IMR-90 (cell line): Measurements from ENCODE around the gene SUPT3H. TPM values are rescaled to one million over a fixed set of nuclear protein-coding genes. Genes with fewer than 3 reads are reported as not detected.

ENCODE experiments used
- ATAC-seq: fragments of 200-7000 bp; cut with Tn5 transposase; 2 replicates; pipeline ENCODE4 v1.9.1; 2020; ENCODE audit warnings: low read depth, mild to moderate bottlenecking, moderate library complexity
- BruUV-seq: library from RNA; stranded (reverse); fragments of 400-500 nt; replicated peaks from 2 replicates; lab custom pipeline; 2021; lab: Mats Ljungman, UMichigan
- CTCF ChIA-PET: fragments of 300-600 bp; formaldehyde crosslinking; extraction: SDS; loops from one replicate; lab custom pipeline; 2021; ENCODE audit warnings: antibody characterized with exemption; lab: Yijun Ruan, JAX
- POLR2A ChIA-PET: fragments of 300-600 bp; sonication (Branson Sonifier 250); formaldehyde crosslinking; loops from one replicate; lab custom pipeline; 2022; ENCODE audit warnings: antibody characterized with exemption; ENCODE audit not compliant: unreplicated experiment; lab: Charles Lee
- DNase-seq: peaks from one replicate; pipeline ENCODE4 v3.0.0; 2013
- H2AFZ ChIP-seq: replicated peaks from 2 replicates; pipeline ENCODE3; 2013; ENCODE audit warnings: low read length, mild to moderate bottlenecking; ENCODE audit not compliant: poor library complexity
- H2AK5ac ChIP-seq: 2 replicates; pipeline ENCODE4 v1.6.1; 2013; ENCODE audit warnings: low read depth, low read length, inconsistent platforms
- H2AK9ac ChIP-seq: replicated peaks from 2 replicates; pipeline ENCODE3; 2013; ENCODE audit warnings: mild to moderate bottlenecking, low read depth, low read length, moderate library complexity; ENCODE audit not compliant: poor library complexity
- H2BK120ac ChIP-seq: 2 replicates; pipeline ENCODE4 v1.6.1; 2013; ENCODE audit warnings: low read depth, low read length, inconsistent platforms
- H2BK15ac ChIP-seq: 3 replicates; pipeline ENCODE4 v1.6.1; 2013; ENCODE audit warnings: low read depth, low read length, inconsistent platforms
- H2BK20ac ChIP-seq: 2 replicates; pipeline ENCODE4 v1.6.1; 2013; ENCODE audit warnings: low read depth, mild to moderate bottlenecking, inconsistent platforms, low read length, moderate library complexity
- H2BK5ac ChIP-seq: 2 replicates; pipeline ENCODE4 v1.6.1; 2013; ENCODE audit warnings: mild to moderate bottlenecking, low read depth, low read length, inconsistent platforms; ENCODE audit not compliant: poor library complexity, severe bottlenecking
- H3K14ac ChIP-seq: replicated peaks from 2 replicates; pipeline ENCODE4 v1.6.1; 2013; ENCODE audit warnings: low read depth, low read length, inconsistent platforms
- H3K18ac ChIP-seq: 2 replicates; pipeline ENCODE4 v1.6.1; 2013; ENCODE audit warnings: low read depth, low read length, control low read depth
- H3K23ac ChIP-seq: 2 replicates; pipeline ENCODE4 v1.6.1; 2013; ENCODE audit warnings: low read depth, low read length, inconsistent platforms
- H3K27ac ChIP-seq: 2 replicates; pipeline ENCODE4 v1.5.1; 2013; ENCODE audit warnings: mild to moderate bottlenecking, control low read depth, low read length; ENCODE audit not compliant: insufficient read depth
- H3K27me3 ChIP-seq: 2 replicates; pipeline ENCODE4 v1.6.1; 2013; ENCODE audit warnings: low read length; ENCODE audit not compliant: control insufficient read depth, insufficient read depth
- H3K36me3 ChIP-seq: 2 replicates; pipeline ENCODE4 v1.6.1; 2013; ENCODE audit warnings: low read length, mixed read lengths; ENCODE audit not compliant: control insufficient read depth, insufficient read depth
- H3K4ac ChIP-seq: 2 replicates; pipeline ENCODE4 v1.6.1; 2013; ENCODE audit warnings: low read depth, low read length, inconsistent platforms
- H3K4me1 ChIP-seq: 2 replicates; pipeline ENCODE4 v1.6.1; 2013; ENCODE audit warnings: low read length, mixed read lengths; ENCODE audit not compliant: control insufficient read depth, insufficient read depth
- H3K4me2 ChIP-seq: 2 replicates; pipeline ENCODE4 v1.6.1; 2013; ENCODE audit warnings: low read depth, mild to moderate bottlenecking, control low read depth, low read length, moderate library complexity
- H3K4me3 ChIP-seq: 2 replicates; pipeline ENCODE4 v1.5.1; 2013; ENCODE audit warnings: low read depth, mild to moderate bottlenecking, control low read depth, low read length, moderate library complexity; ENCODE audit not compliant: insufficient read depth
- H3K56ac ChIP-seq: 2 replicates; pipeline ENCODE4 v1.6.1; 2013; ENCODE audit warnings: low read length, inconsistent platforms; ENCODE audit not compliant: insufficient read depth; ENCODE audit errors: extremely low read depth
- H3K79me1 ChIP-seq, 2 experiments: 2 replicates each; pipeline ENCODE4 v1.6.1; 2013; ENCODE audit warnings: low read length in 2 of 2, inconsistent platforms in 1 of 2, low read depth in 1 of 2
- H3K9ac ChIP-seq: 2 replicates; pipeline ENCODE4 v1.6.1; 2013; ENCODE audit warnings: low read depth, low read length, control low read depth
- H3K9me1 ChIP-seq: 2 replicates; pipeline ENCODE4 v1.6.1; 2013; ENCODE audit warnings: low read length, inconsistent platforms; ENCODE audit not compliant: insufficient read depth
- H3K9me3 ChIP-seq: 2 replicates; pipeline ENCODE4 v1.6.1; 2013; ENCODE audit warnings: low read length; ENCODE audit not compliant: control insufficient read depth, insufficient read depth
- H4K20me1 ChIP-seq: 2 replicates; pipeline ENCODE4 v1.6.1; 2013; ENCODE audit warnings: low read length, inconsistent platforms; ENCODE audit not compliant: insufficient read depth
- H4K5ac ChIP-seq: 2 replicates; pipeline ENCODE4 v1.6.1; 2013; ENCODE audit warnings: mild to moderate bottlenecking, low read depth, low read length, control low read depth
- H4K8ac ChIP-seq, 2 experiments: 2 replicates each; pipeline ENCODE4 v1.6.1; 2013; ENCODE audit warnings: low read depth in 2 of 2, low read length in 2 of 2, control low read depth in 1 of 2, inconsistent platforms in 1 of 2
- H4K91ac ChIP-seq: 2 replicates; pipeline ENCODE4 v1.6.1; 2013; ENCODE audit warnings: low read depth, low read length, inconsistent platforms; ENCODE audit not compliant: insufficient read depth
- BHLHE40 ChIP-seq: fragments of 150-350 bp; IDR thresholded peaks from 2 replicates; pipeline ENCODE4 v1.6.1; 2016; ENCODE audit warnings: mild to moderate bottlenecking, low read depth, low read length
- CEBPB ChIP-seq: IDR thresholded peaks from 2 replicates; pipeline ENCODE4 v1.6.1; 2012; ENCODE audit warnings: low read depth, low read length, improper control_type of control experiment
- CHD1 ChIP-seq: IDR thresholded peaks from 2 replicates; pipeline ENCODE4 v1.6.1; 2012; ENCODE audit warnings: low read depth, low read length, improper control_type of control experiment
- CTCF ChIP-seq: conservative IDR thresholded peaks from 2 replicates; pipeline ENCODE4 v1.5.1; 2012; ENCODE audit warnings: mild to moderate bottlenecking, low read depth, low read length, improper control_type of control experiment
- FOS ChIP-seq: fragments of 150-350 bp; IDR thresholded peaks from 2 replicates; pipeline ENCODE4 v1.6.1; 2016; ENCODE audit warnings: low read depth, low read length
- MAFK ChIP-seq: IDR thresholded peaks from 2 replicates; pipeline ENCODE4 v1.6.1; 2012; ENCODE audit warnings: low read depth, low read length, improper control_type of control experiment
- MAZ ChIP-seq: IDR thresholded peaks from 2 replicates; pipeline ENCODE4 v1.6.1; 2012; ENCODE audit warnings: low read depth, mild to moderate bottlenecking, low read length, improper control_type of control experiment, moderate library complexity, borderline replicate concordance
- MXI1 ChIP-seq: IDR thresholded peaks from 2 replicates; pipeline ENCODE4 v1.6.1; 2012; ENCODE audit warnings: low read depth, mild to moderate bottlenecking, low read length, moderate library complexity, borderline replicate concordance
- NFE2L2 ChIP-seq: fragments of 150-350 bp; IDR thresholded peaks from 2 replicates; pipeline ENCODE4 v1.6.1; 2016; ENCODE audit warnings: low read depth, mild to moderate bottlenecking, low read length
- POLR2A ChIP-seq: IDR thresholded peaks from 2 replicates; pipeline ENCODE4 v1.6.1; 2012; ENCODE audit warnings: mild to moderate bottlenecking, low read depth, low read length
- RAD21 ChIP-seq: IDR thresholded peaks from 2 replicates; pipeline ENCODE4 v1.6.1; 2012; ENCODE audit warnings: low read length, improper control_type of control experiment
- RCOR1 ChIP-seq: IDR thresholded peaks from 2 replicates; pipeline ENCODE4 v1.6.1; 2012; ENCODE audit warnings: mild to moderate bottlenecking, low read length, improper control_type of control experiment; ENCODE audit not compliant: insufficient replicate concordance
- RFX5 ChIP-seq: IDR thresholded peaks from 2 replicates; pipeline ENCODE4 v1.8.0; 2012; ENCODE audit warnings: low read depth, mild to moderate bottlenecking, low read length, moderate library complexity
- SMC3 ChIP-seq: fragments of 150-350 bp; IDR thresholded peaks from 2 replicates; pipeline ENCODE4 v1.6.1; 2016; ENCODE audit warnings: low read depth, mild to moderate bottlenecking, antibody characterized with exemption, low read length, moderate library complexity
- USF2 ChIP-seq: fragments of 150-350 bp; IDR thresholded peaks from 2 replicates; pipeline ENCODE4 v1.6.1; 2017; ENCODE audit warnings: mild to moderate bottlenecking, antibody characterized with exemption, low read length, low read depth
- WGBS, 2 experiments: methylation state at CpG; one replicate each; pipeline versions ENCODE4 v1.1.5 to v1.1.7; 2013; ENCODE audit warnings: missing lambda C conversion rate in 2 of 2; ENCODE audit not compliant: insufficient read length in 1 of 2; ENCODE audit errors: extremely low coverage in 2 of 2; 5-methylcytosine and 5-hydroxymethylcytosine counted together
- dilution Hi-C: fragments of 300-500 bp; cut with HindIII; formaldehyde crosslinking; loops from one replicate; pipeline ENCODE4 v1.14.3; 2018; ENCODE audit warnings: low sequenced_read_pairs; ENCODE audit not compliant: unreplicated experiment
- in situ Hi-C: fragments of 300-500 bp; cut with MboI; formaldehyde crosslinking; loops from 3 replicates; pipeline ENCODE4 v1.14.3; 2019; ENCODE audit warnings: low sequenced_read_pairs, inconsistent platforms, mixed read lengths
- intact Hi-C: fragments of 100-400 bp; cut with micrococcal nuclease; formaldehyde crosslinking; loops from 2 replicates; pipeline ENCODE4 v1.10.0; 2022
- polyA plus RNA-seq, 3 experiments: library from polyadenylated mRNA; depleted of rRNA; stranded (reverse); fragments of >200 nt; gene quantifications; 2 replicates each; pipeline ENCODE4 v1.2.3, GENCODE V29; 2012; ENCODE audit warnings: low replicate concordance in 1 of 3
- total RNA-seq: library from RNA; depleted of rRNA; stranded (reverse); fragments of >200 nt; gene quantifications from 2 replicates; pipeline ENCODE4 v1.2.3, GENCODE V29; 2012
- TF ChIP-seq, protein P1 (sequence below): fragments of 150-350 bp; IDR thresholded peaks from 2 replicates; pipeline ENCODE4 v1.6.1; 2016; ENCODE audit warnings: low read depth, mild to moderate bottlenecking, low read length, moderate library complexity, borderline replicate concordance

The SUPT3H gene
- total and polyA plus RNA-seq, 2 of the 4 experiments (the other 2 are of a cell fraction) = 4.5 to 5.0 TPM

- no peak overlapping the region for H3K14ac ChIP-seq
- no TSS peak for BruUV-seq
- no CpG with 5 or more reads among the region's 2 CpGs for WGBS, 2 experiments
- no peak overlapping the region for H2AK5ac ChIP-seq
- no peak overlapping the region for H2BK120ac ChIP-seq
- H3K23ac ChIP-seq = no peak overlapping the region
- dilution Hi-C loops = no loop called here
- H3K27ac ChIP-seq = no peak overlapping the region
- no peak for TF ChIP-seq MAFK
- TF ChIP-seq CHD1 = no peak
- TF ChIP-seq RAD21 = no peak
- TF ChIP-seq MXI1 = no peak
- TF ChIP-seq MAZ = no peak
- TF ChIP-seq POLR2A = no peak
- TF ChIP-seq USF2 = no peak
- TF ChIP-seq NFE2L2 = no peak
- no peak for TF ChIP-seq FOS
- no peak for TF ChIP-seq CTCF
- TF ChIP-seq RFX5 = no peak
- no peak for TF ChIP-seq CEBPB
- no peak for TF ChIP-seq RCOR1
- TF ChIP-seq SMC3 = no peak
- TF ChIP-seq, protein P1, sequence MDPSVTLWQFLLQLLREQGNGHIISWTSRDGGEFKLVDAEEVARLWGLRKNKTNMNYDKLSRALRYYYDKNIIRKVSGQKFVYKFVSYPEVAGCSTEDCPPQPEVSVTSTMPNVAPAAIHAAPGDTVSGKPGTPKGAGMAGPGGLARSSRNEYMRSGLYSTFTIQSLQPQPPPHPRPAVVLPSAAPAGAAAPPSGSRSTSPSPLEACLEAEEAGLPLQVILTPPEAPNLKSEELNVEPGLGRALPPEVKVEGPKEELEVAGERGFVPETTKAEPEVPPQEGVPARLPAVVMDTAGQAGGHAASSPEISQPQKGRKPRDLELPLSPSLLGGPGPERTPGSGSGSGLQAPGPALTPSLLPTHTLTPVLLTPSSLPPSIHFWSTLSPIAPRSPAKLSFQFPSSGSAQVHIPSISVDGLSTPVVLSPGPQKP = no peak
- no peak for TF ChIP-seq BHLHE40
- no peaks in the 10 kb centered on the region for H3K79me1 ChIP-seq
- no peak overlapping the region for H3K56ac ChIP-seq
- no peak overlapping the region for H2AFZ ChIP-seq
- no peak overlapping the region for H2BK15ac ChIP-seq
- H3K4ac ChIP-seq = no peak overlapping the region
- ATAC-seq (no peak), DNase-seq (peak; percentile 19)
- H2BK5ac ChIP-seq = no peak overlapping the region
- no peak overlapping the region for H2BK20ac ChIP-seq
- H3K9me3 ChIP-seq = no peaks in the 10 kb centered on the region
- ChIA-PET CTCF (no interaction called here), POLR2A (no interaction called here)
- intact Hi-C loops = no loop called here
- no peak overlapping the region for H3K4me3 ChIP-seq
- in situ Hi-C loops = no loop called here
- H4K20me1 ChIP-seq = no peaks in the 10 kb centered on the region
- H3K9ac ChIP-seq = no peak overlapping the region
- no peaks in the 10 kb centered on the region for H3K9me1 ChIP-seq
- H3K36me3 ChIP-seq = no peaks in the 10 kb centered on the region
- H4K8ac ChIP-seq = no peak overlapping the region
- H4K5ac ChIP-seq = no peak overlapping the region
- H3K18ac ChIP-seq = no peak overlapping the region
- no peak overlapping the region for H3K4me2 ChIP-seq
- H2AK9ac ChIP-seq = no peak overlapping the region
- no peak overlapping the region for H4K91ac ChIP-seq
- H3K27me3 ChIP-seq = no peaks in the 10 kb centered on the region
- no peaks in the 10 kb centered on the region for H3K4me1 ChIP-seq
These were observed 460.3 kb downstream of the SUPT3H start for GRCh38 chr6:44917430-44917829.
